DOHH2 (cell line): ENCODE measurements around the gene MIPOL1.

Experiments used
- CTCF ChIP-seq: fragments of 200-600 bp; sonication (generic); IDR thresholded peaks from one replicate; pipeline ENCODE4 v1.5.1; 2014; ENCODE audit warnings: antibody characterized with exemption, mild to moderate bottlenecking, low read depth, low read length; ENCODE audit not compliant: poor library complexity, severe bottlenecking
- EZH2phosphoT487 ChIP-seq: fragments of 200-600 bp; sonication (generic); IDR thresholded peaks from 2 replicates; pipeline ENCODE4 v1.6.1; 2017; ENCODE audit warnings: borderline replicate concordance, mild to moderate bottlenecking, antibody characterized with exemption, low read length, moderate library complexity, mixed read lengths

- TF ChIP-seq CTCF (no peak), EZH2phosphoT487 (no peak)
These were observed 201.8 kb downstream of the MIPOL1 start for GRCh38 chr14:37399517-37399916.
